Measurements from ENCODE around the gene WDR45B. TPM values are rescaled to one million over a fixed set of nuclear protein-coding genes. Genes with fewer than 3 reads are reported as not detected.

Gene WDR45B
- total RNA-seq, 1 donor = 47.0 TPM

- no peak overlapping the region for H3K4me3 ChIP-seq (ENCODE audit: low read depth, low read length)
- no peak for DNase-seq (ENCODE audit: low read depth)
- TF ChIP-seq CTCF (IDR thresholded peaks at IDR 0.05; ENCODE audit: insufficient read depth, low read length) = no peak
Observed at GRCh38 chr17:82664276-82664575, 16.0 kb upstream of the WDR45B start.

- TF ChIP-seq CTCF (IDR thresholded peaks at IDR 0.05; ENCODE audit: insufficient read depth, low read length) = no peak
- DNase-seq (ENCODE audit: low read depth) = no peak
- H3K4me3 ChIP-seq (ENCODE audit: low read depth, low read length) = no peak overlapping the region
Observed at GRCh38 chr17:82663381-82664275, 15.4 kb upstream of the WDR45B start.

GRCh38 chr17:82662711-82663261 is 14.5 kb upstream of the WDR45B start:
- H3K4me3 ChIP-seq (ENCODE audit: low read depth, low read length) = no peak overlapping the region
- no peak for TF ChIP-seq CTCF (IDR thresholded peaks at IDR 0.05; ENCODE audit: insufficient read depth, low read length)
- no peak for DNase-seq (ENCODE audit: low read depth)

- no peak for TF ChIP-seq CTCF (IDR thresholded peaks at IDR 0.05; ENCODE audit: insufficient read depth, low read length)
- no peak for DNase-seq (ENCODE audit: low read depth)
Observed at GRCh38 chr17:82661717-82662683, 13.8 kb upstream of the WDR45B start.

GRCh38 chr17:82659886-82660285 is 11.6 kb upstream of the WDR45B start:
- TF ChIP-seq CTCF (IDR thresholded peaks at IDR 0.05; ENCODE audit: insufficient read depth, low read length) = no peak
- DNase-seq (ENCODE audit: low read depth) = no peak

More at GRCh38 chr17:82661717-82662683, 13.8 kb upstream of the WDR45B start:
- no peak overlapping the region for H3K4me3 ChIP-seq (ENCODE audit: low read depth, low read length)

GRCh38 chr17:82658796-82659452 is 10.7 kb upstream of the WDR45B start:
- H3K4me3 ChIP-seq (ENCODE audit: low read depth, low read length) = no peak overlapping the region
- no peak for DNase-seq (ENCODE audit: low read depth)
- no peak for TF ChIP-seq CTCF (IDR thresholded peaks at IDR 0.05; ENCODE audit: insufficient read depth, low read length)

More at GRCh38 chr17:82659886-82660285, 11.6 kb upstream of the WDR45B start:
- H3K4me3 ChIP-seq (ENCODE audit: low read depth, low read length) = no peak overlapping the region

All from fibroblast of the aortic adventitia (primary cell).